ENCODE data around the gene ALKBH6.

DNA sequence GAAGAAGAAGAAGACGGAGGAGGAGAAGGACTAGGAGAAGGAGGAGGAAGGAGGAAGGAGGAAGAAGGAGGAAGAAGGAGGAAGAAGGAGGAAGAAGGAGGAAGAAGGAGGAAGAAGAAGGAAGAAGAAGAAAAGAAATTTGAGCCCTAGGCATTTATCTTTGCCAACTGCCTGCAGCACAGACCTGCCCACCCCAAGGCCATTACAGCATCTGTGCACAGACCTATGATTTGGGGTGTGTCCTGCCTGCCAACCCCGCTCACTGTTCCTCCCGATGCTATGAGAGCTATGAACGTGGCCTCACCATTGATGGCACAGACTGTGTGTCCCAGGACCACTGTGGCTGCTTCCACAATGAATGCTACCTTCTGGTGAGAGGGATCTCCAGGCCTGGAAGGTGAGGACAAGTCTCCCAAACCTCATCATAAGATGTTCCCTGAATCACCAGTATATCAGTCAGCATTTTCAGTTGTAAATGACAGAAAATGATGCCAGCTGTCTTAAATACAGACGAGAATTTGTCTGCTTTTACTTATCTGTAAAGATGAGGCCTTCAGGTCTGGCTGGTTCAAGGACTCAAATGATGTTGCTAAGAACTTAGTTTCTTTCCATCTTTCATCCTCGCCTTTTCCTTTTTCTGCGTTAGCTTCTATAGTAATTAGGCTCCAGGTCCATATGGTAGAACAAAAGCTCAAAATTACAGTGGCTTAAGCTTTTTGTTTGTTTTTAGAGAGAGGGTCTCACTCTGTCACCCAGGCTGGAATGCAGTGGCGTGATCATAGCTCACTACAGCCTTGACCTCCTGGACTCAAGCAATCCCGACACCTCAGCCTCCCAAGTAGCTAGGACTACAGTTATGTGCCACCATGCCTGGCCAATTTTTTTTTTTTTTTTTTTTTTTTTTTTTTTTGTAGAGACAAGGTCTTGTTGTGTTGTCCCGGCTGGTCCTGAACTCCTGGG is 23.0 kb downstream of the ALKBH6 start:
- TF ChIP-seq, protein P1, sequence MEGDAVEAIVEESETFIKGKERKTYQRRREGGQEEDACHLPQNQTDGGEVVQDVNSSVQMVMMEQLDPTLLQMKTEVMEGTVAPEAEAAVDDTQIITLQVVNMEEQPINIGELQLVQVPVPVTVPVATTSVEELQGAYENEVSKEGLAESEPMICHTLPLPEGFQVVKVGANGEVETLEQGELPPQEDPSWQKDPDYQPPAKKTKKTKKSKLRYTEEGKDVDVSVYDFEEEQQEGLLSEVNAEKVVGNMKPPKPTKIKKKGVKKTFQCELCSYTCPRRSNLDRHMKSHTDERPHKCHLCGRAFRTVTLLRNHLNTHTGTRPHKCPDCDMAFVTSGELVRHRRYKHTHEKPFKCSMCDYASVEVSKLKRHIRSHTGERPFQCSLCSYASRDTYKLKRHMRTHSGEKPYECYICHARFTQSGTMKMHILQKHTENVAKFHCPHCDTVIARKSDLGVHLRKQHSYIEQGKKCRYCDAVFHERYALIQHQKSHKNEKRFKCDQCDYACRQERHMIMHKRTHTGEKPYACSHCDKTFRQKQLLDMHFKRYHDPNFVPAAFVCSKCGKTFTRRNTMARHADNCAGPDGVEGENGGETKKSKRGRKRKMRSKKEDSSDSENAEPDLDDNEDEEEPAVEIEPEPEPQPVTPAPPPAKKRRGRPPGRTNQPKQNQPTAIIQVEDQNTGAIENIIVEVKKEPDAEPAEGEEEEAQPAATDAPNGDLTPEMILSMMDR (IDR thresholded peaks at IDR 0.05), result no peak
- no peak for TF ChIP-seq POLR2AphosphoS5 (IDR thresholded peaks at IDR 0.05)
